Stomach (tissue), 9 donors: ENCODE data around the gene ADAMTS12. TPM values are rescaled to one million over a fixed set of nuclear protein-coding genes. Genes with fewer than 3 reads are reported as not detected.

Experiments used
- DNase-seq, 2 donors: peaks; one replicate each; pipeline versions ENCODE4 v3.0.0 to v3.0.0-alpha.2; 2013 to 2019
- H3K27ac ChIP-seq, 5 donors: fragments of 200-600 bp in 4 of 5; sonication (generic) in 4 of 5; one replicate each; pipeline ENCODE4 v1.5.1; 2013 to 2019; ENCODE audit warnings: mild to moderate bottlenecking in 1 of 5, moderate library complexity in 1 of 5
- H3K27me3 ChIP-seq, 3 donors: fragments of 200-600 bp; sonication (generic); one replicate each; pipeline ENCODE4 v1.5.1; 2017 to 2019; ENCODE audit warnings: mixed run types in 1 of 3
- H3K36me3 ChIP-seq, 4 donors: fragments of 200-600 bp; sonication (generic); 1 replicate in 3 of 4; 2 replicates in 1 of 4; pipeline ENCODE4 v1.5.1; 2016 to 2019
- H3K4me1 ChIP-seq, 4 donors: fragments of 200-600 bp; sonication (generic); one replicate each; pipeline ENCODE4 v1.5.1; 2016 to 2019
- H3K4me3 ChIP-seq, 4 donors: fragments of 200-600 bp; sonication (generic) in 3 of 4; one replicate each; pipeline ENCODE4 v1.5.1; 2016 to 2019; ENCODE audit warnings: mild to moderate bottlenecking in 1 of 4
- H3K9me3 ChIP-seq, 4 donors: fragments of 200-600 bp; sonication (generic); one replicate each; pipeline ENCODE4 v1.5.1; 2016 to 2019
- EP300 ChIP-seq: sonication (generic); formaldehyde crosslinking; IDR thresholded peaks from one replicate; pipeline ENCODE4 v1.6.1; 2017; ENCODE audit warnings: antibody characterized with exemption
- POLR2A ChIP-seq, 4 donors: fragments of 450-650 bp; IDR thresholded peaks; one replicate each; pipeline ENCODE4 v1.6.1; 2016; ENCODE audit warnings: antibody characterized with exemption in 4 of 4, control low read depth in 2 of 4, mild to moderate bottlenecking in 1 of 4, moderate library complexity in 1 of 4
- POLR2AphosphoS5 ChIP-seq, 3 donors: sonication (generic); formaldehyde crosslinking; IDR thresholded peaks; one replicate each; pipeline ENCODE4 v1.6.1; 2016; ENCODE audit warnings: antibody characterized with exemption in 3 of 3
- WGBS, 5 donors: extraction: QIAGEN DNeasy Blood & Tissue Kit in 3 of 5; methylation state at CpG; one replicate each; pipeline versions ENCODE4 v1.1.5 to v1.1.7; 2013 to 2018; 5-methylcytosine and 5-hydroxymethylcytosine counted together
- intact Hi-C: fragments of 100-400 bp; cut with DNase I; formaldehyde crosslinking; loops from one replicate; pipeline ENCODE4 v1.15.1; 2023; ENCODE audit warnings: low total_unique reads
- polyA plus RNA-seq, 3 donors: library from polyadenylated mRNA; stranded (reverse); fragments of 200-250 nt; gene quantifications; one replicate each; pipeline ENCODE4 v1.2.3, GENCODE V29; 2013
- total RNA-seq, 5 donors: library from RNA; depleted of rRNA; stranded (reverse); fragments of >200 nt; gene quantifications; one replicate each; pipeline versions ENCODE4 v1.1.0 to v1.2.3, GENCODE V29; 2014 to 2016
- TF ChIP-seq, protein P1 (sequence below), 7 experiments: fragments of 450-650 bp in 4 of 7; fragments of 200-600 bp in 3 of 7; sonication (generic) in 3 of 7; IDR thresholded peaks; one replicate each; pipeline ENCODE4 v1.5.1; 2016 to 2019; ENCODE audit warnings: antibody characterized with exemption in 7 of 7, control low read depth in 2 of 7, mild to moderate bottlenecking in 1 of 7
- donor health status: healthy with polysubstance abuse.
- donor health status: Bipolar disorder and iron deficiency.
- donor health status: healthy.

ADAMTS12 gene
- total and polyA plus RNA-seq, 8 donors = 0.14 to 17.1 (median 0.62) TPM; not detected in 1

DNA sequence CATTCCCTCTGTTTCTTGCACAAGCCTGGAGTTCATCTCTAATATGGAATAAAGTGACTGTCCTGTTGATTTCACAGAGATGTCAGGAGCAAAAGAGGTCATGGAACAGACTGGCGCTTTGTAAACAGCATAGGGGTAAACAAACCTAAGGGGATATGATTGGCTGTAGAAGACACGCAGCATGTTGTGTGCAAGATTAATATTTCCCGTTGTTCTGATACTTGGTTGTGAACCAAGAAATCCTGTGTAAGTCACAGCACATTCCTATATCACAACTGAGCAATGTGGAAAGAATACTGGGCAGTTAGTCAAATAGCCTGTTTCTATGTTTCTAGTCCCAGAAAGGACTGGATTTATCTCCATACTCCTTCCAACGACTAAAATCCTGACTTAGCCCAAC lies 3.2 kb downstream of the ADAMTS12 start:
- Histone ChIP-seq H3K4me3 (no peak overlapping the region), H3K9me3 (no peaks in the 10 kb centered on the region), H3K27me3 (peaks cover 0 to 30% (median 26%) of the 10 kb centered on the region in 3 donors), H3K36me3 (no peaks in the 10 kb centered on the region), H3K4me1 (peaks cover 10 to 57% (median 28%) of the 10 kb centered on the region in 4 donors), H3K27ac (no peak overlapping the region)
- intact Hi-C loops = no loop called here
- TF ChIP-seq, protein P1, sequence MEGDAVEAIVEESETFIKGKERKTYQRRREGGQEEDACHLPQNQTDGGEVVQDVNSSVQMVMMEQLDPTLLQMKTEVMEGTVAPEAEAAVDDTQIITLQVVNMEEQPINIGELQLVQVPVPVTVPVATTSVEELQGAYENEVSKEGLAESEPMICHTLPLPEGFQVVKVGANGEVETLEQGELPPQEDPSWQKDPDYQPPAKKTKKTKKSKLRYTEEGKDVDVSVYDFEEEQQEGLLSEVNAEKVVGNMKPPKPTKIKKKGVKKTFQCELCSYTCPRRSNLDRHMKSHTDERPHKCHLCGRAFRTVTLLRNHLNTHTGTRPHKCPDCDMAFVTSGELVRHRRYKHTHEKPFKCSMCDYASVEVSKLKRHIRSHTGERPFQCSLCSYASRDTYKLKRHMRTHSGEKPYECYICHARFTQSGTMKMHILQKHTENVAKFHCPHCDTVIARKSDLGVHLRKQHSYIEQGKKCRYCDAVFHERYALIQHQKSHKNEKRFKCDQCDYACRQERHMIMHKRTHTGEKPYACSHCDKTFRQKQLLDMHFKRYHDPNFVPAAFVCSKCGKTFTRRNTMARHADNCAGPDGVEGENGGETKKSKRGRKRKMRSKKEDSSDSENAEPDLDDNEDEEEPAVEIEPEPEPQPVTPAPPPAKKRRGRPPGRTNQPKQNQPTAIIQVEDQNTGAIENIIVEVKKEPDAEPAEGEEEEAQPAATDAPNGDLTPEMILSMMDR (IDR thresholded peaks at IDR 0.05) = no peak
- no peak for TF ChIP-seq POLR2A (IDR thresholded peaks at IDR 0.05)
- no peak for TF ChIP-seq POLR2AphosphoS5 (IDR thresholded peaks at IDR 0.05)
- no peak for TF ChIP-seq EP300
- 47 to 57% (median 54%) methylated on average over 4 of the region's 4 CpGs for WGBS, 5 donors
- peak in 1 of 2 donors; percentile 43 for DNase-seq

DNA sequence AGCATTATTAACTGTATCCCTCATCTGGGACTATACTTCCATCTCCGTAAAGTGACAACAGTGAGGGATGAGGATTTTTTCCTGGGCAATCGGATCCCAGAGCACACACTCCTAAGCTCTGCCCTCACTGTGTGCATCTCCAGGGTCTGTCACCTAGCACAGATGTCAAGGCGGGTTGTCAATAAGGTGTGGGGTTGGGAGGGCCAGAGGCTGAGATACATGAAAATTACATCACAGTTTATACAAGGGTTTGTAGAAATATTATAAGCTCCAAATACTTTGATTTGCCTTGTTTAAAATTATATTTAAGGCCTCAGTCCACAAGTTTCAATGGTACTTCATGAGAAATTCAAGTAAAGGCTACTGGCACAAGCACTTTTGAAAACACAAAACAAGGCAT lies 4.5 kb downstream of the ADAMTS12 start:
- peaks cover 7 to 50% (median 22%) of the 10 kb centered on the region in 4 donors for H3K4me1 ChIP-seq
- H3K27ac ChIP-seq = no peak overlapping the region
- no peak overlapping the region for H3K4me3 ChIP-seq
- no peaks in the 10 kb centered on the region for H3K36me3 ChIP-seq
- TF ChIP-seq EP300 = no peak
- no peak for TF ChIP-seq POLR2A (IDR thresholded peaks at IDR 0.05)
- no peak for TF ChIP-seq POLR2AphosphoS5 (IDR thresholded peaks at IDR 0.05)
- TF ChIP-seq, protein P1 (IDR thresholded peaks at IDR 0.05) = no peak
- DNase-seq = no peak
- 60 to 90% (median 72%) methylated on average over 3 of the region's 3 CpGs for WGBS, 5 donors
- H3K27me3 ChIP-seq = peaks cover 0 to 28% (median 17%) of the 10 kb centered on the region in 3 donors
- H3K9me3 ChIP-seq = no peaks in the 10 kb centered on the region
- intact Hi-C loops = no loop called here

DNA sequence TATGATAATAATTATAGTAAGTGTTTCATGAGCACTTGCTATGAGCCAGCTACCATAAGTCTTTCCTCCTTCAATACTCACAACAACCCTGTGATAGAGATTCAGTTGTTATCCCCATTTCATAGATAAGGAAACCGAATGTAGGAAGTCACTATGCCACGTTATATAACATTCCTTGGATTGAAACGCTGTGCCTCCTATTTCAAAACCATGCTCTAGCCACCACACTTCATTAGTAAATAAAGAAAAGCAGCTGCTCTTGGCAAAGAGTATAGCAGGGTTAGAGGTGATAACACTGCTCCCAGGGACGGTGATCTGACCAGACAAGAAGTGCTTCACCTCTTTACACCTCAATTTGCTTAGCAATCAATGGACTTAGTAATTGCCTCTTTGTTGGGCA lies 5.5 kb downstream of the ADAMTS12 start:
- H3K9me3 ChIP-seq = no peaks in the 10 kb centered on the region
- no peaks in the 10 kb centered on the region for H3K36me3 ChIP-seq
- peaks cover 0 to 40% (median 15%) of the 10 kb centered on the region in 4 donors for H3K4me1 ChIP-seq
- no peak overlapping the region for H3K27ac ChIP-seq
- peaks cover 0 to 18% (median 9%) of the 10 kb centered on the region in 3 donors for H3K27me3 ChIP-seq
- no peak for DNase-seq
- intact Hi-C loops = no loop called here
- TF ChIP-seq POLR2A (IDR thresholded peaks at IDR 0.05) = no peak
- no peak for TF ChIP-seq EP300
- no peak for TF ChIP-seq POLR2AphosphoS5 (IDR thresholded peaks at IDR 0.05)
- TF ChIP-seq, protein P1 (IDR thresholded peaks at IDR 0.05) = no peak
- 41 to 56% (median 47%) methylated on average over 4 of the region's 4 CpGs for WGBS, 5 donors
- H3K4me3 ChIP-seq = no peak overlapping the region

DNA sequence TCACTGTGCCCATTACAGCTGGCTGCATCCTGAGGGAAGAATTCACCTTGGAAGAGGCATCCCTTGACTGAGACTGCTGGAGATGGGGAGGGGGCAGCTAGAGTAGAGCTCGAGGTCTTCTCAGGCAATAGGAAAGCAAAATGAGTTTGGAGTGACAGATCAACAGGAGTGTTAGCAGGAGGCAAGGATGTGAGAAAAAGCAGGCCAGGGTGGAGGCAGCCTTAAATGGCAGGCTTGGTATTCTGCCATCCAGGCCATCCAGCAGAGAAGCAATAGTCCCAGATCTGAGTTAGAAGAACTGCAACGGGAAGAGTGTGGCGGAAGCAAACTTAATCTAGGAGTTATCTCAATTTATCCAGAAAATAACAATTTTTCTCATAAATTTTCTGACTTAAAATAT lies 6.1 kb downstream of the ADAMTS12 start:
- intact Hi-C loops = no loop called here
- no peak for TF ChIP-seq EP300
- peak in 1 of 3 donors; percentile 26 for TF ChIP-seq POLR2AphosphoS5 (IDR thresholded peaks at IDR 0.05)
- Histone ChIP-seq H3K4me1 (peaks cover 0 to 34% (median 10%) of the 10 kb centered on the region in 4 donors), H3K27me3 (peaks cover 0 to 12% (median 8%) of the 10 kb centered on the region in 3 donors), H3K9me3 (no peaks in the 10 kb centered on the region), H3K36me3 (no peaks in the 10 kb centered on the region), H3K27ac (no peak overlapping the region), H3K4me3 (no peak overlapping the region)
- WGBS, 5 donors = 48 to 76% (median 64%) methylated on average over 3 of the region's 3 CpGs
- DNase-seq = peak in 1 of 2 donors; percentile 42

DNA sequence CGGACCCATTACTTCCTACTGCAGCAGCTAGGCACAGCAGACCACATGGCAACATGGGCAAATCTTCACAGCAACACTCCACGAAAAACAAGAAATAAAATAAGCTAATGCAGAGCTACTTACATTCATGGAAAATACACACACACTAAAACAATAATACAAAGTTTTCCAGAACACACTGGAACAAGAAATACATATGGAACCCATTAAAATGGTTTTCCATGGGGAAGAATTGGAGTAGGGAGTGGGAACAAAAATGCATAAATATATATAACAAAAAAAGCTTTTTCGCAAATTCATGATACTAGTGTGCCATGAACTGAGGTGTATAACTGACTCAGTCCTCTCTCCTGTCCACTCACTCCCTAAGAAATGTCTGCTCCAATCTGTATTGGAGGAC lies 8.3 kb downstream of the ADAMTS12 start:
- Histone ChIP-seq H3K9me3 (no peaks in the 10 kb centered on the region), H3K4me3 (no peak overlapping the region), H3K4me1 (peaks cover 0 to 14% (median 0%) of the 10 kb centered on the region in 4 donors), H3K36me3 (no peaks in the 10 kb centered on the region), H3K27ac (no peak overlapping the region), H3K27me3 (no peaks in the 10 kb centered on the region)
- TF ChIP-seq EP300 (no peak), POLR2A (IDR thresholded peaks at IDR 0.05) (no peak)
- 82 to 88% (median 85%) methylated on average over 3 of the region's 3 CpGs for WGBS, 5 donors
- intact Hi-C loops = no loop called here
- DNase-seq = no peak
